LoVo (cell line): ENCODE measurements around the gene HTR7.

Experiments used
- DNase-seq: peaks from one replicate; pipeline ENCODE4 v3.0.0-alpha.2; 2016; ENCODE audit warnings: low spot score

The HTR7 gene

GRCh38 chr10:90740265-90740664 is 117.6 kb downstream of the HTR7 start:
- no peak for DNase-seq

GRCh38 chr10:90738885-90739284 is 119.0 kb downstream of the HTR7 start:
- DNase-seq, result no peak

DNA sequence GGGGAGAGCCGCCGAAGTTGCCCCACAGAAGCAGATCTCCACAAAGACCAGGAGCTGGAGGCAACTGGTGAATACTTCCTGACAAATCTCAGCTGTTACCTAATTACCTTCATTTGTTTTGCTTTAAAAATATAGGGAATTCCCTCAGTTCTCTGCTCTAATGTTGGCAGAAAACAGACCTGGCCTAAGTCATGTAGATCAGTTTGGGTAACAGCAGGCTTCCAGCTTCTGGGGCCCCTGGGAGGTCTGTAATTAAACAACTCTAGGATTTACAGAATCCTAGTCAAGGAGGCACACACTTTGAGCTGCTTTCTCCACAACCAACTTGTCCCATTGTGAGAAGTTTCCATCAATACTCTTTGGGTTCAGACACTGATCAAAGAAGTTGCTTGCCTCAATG is 123.4 kb downstream of the HTR7 start:
- DNase-seq, result no peak

DNA sequence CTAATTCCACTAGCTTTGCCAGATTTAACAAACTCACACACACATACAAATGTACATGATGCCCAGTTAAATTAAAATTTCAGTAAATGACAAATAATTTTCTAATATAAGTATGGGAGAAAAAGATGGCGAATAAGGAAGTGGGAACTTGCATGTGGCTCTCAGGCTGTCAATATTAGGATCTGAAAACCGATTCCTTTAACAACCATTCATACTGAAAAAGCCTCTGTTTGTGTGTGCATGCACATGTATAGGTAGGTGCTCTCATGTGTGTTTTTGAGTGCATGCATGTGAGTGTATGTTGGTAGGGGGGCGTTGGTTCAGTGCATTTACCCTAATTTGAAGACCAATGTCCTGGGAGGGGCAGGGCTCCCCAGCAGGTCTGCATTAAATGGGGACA is 125.3 kb downstream of the HTR7 start:
- DNase-seq, result no peak

- no peak for DNase-seq
Measured at GRCh38 chr10:90723416-90724068, 134.3 kb downstream of the HTR7 start.

DNA sequence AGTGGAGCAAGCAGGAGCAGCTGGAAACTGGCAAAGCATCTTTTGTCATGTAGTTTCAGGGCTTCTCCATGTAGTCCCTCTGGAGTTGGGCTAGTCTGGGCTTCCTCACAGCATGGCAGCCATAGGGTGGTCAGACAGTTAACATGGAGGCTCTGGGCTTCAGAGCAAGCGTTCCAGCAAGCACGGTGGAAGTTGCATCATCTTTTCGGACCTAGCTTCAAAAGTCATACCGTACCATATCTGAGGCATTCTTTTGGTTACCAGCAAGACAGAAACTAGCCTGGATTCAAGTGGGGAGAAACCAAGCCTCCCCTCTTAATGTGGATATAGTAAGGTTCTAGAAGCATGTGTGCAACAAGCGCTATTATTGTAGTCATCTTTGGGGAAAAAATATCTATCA is 135.0 kb downstream of the HTR7 start:
- no peak for DNase-seq

DNA sequence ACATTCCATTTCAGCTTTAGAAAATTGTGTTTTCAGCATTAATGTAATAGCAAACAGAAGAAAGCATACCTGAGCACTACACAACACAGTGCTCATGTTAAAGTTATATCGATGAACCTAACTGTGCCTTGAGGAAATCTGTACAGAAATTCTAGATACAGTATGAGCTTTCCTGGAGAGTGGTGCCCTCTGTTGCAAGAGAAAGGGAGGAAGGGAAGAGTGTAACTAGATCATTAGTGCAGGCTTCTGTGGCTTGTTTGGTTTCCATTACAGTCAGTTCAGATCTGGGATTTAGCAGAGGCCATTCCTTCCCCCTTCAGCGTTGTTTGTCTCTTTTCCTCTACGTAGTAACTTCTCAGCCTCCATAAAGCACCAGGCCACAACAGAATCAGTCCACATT is 139.7 kb downstream of the HTR7 start:
- DNase-seq, result no peak

GRCh38 chr10:90712529-90712928 is 145.3 kb downstream of the HTR7 start:
- no peak for DNase-seq

DNA sequence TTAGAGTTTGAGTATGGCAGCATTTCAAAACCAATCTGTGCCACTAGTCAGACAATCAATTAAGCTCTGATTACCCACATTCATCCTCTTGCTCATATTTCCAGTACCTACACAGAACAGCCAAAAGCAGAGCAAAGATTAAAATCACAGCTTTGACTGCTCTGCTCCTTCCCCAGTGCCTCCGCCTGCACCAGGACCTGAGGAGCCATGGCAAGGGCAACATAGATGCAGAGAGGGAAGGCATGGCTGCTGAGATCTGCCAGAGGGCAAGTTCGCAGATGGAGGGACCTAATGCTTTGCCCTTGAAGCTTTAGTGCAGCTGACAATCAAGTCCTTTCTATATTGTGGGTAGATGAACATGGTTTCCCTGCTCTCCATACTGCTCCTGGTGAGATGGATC is 148.1 kb downstream of the HTR7 start:
- no peak for DNase-seq

- no peak for DNase-seq
Measured at GRCh38 chr10:90707657-90708056, 150.2 kb downstream of the HTR7 start.

DNA sequence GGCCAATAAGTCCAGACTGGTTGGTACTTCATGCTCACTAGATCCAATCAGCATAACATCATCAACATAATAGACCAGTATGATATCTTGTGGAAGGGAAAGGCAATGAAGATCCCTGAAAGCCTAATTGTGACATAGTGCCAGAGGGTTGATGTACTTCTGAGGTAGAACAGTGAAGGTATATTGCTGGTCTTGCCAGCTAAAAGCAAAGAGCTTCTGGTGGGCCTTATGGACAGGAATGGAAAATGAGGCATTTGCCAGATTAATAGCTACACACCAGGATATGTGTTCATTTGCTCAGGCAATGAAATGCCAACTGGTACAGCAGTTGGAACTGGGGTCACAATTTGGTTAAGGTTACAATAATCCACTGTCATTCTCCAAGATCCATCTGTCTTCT is 156.4 kb downstream of the HTR7 start:
- DNase-seq, result no peak

DNA sequence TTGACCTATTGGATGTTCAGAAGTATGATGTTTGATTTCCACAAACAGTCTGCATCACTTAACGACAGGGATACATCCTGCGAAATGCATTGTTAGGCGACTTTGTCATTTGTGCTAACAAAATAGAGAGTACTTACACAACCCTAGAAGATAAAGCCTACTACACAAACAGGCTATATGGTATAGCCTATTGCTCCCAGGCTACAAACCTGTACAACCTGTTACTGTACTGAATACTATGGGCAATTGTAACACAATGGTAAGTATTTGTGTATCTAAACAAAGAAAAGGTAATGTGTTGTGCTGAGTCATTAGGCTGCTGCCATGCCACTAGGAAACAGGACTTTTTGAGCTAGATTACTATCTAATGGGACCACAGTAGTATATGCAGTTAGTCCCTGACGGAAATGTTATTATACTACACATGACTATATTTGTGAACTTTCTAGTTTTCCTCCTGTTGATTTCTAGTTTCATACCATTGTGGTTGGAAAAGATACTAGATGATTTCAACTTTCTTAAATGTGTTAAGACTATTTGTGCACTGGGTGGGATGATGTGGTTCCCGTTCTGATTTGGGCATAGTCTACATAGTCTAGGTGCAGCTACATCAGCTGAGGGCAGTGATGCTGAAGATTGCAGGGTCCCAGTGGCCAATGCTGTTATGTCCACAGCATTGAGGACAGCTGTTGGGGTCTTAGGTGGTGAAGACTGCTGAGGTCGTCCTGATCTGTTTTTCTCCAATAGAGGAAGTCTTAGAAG is 161.7 kb downstream of the HTR7 start:
- DNase-seq, result no peak
